Measurements from ENCODE around the gene TYSND1. TPM values are rescaled to one million over a fixed set of nuclear protein-coding genes. Genes with fewer than 3 reads are reported as not detected.

TYSND1 gene
- total and polyA plus RNA-seq, 2 of the 13 experiments (the other 11 are each of a cell fraction or from before 2014, with no cell fraction given): 3.3 to 8.9 TPM

DNA sequence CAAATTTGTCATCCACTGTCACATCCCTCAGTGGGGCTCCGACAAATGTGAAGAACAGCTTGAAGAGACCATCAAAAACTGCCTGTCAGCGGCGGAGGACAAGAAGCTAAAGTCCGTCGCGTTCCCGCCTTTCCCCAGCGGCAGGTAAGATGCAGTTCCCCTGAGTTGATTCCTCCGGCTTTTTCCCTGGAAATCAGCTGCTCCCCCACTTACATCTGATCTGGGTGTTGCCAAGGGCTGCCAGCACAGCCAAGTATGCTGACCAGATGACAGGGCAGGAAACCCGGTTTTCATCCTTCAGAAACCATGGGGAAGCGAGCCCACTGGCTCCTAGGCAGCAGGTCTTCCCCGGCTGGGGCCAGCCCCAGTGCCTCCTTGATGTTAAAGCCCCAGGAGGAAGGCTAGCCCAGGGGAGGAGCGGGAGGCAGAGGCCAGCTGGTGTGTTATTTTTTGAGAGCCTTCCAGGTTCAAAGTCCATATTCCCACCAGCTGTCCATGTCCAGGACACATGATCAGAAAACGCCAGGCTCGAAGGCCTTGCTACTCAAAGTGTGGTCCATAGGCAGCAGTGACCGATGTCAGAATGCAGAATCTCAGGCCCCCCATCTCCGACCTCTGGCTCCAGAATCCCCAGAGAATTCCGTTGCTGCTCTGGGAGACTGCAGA lies 37.3 kb downstream of the TYSND1 start (continued):
- no peak for TF ChIP-seq ZNF646 (CRISPR knock-in tag; IDR thresholded peaks at IDR 0.05)
- TF ChIP-seq THAP11 (CRISPR knock-in tag; IDR thresholded peaks at IDR 0.05): peak; percentile 55
- TF ChIP-seq KDM3A (CRISPR knock-in tag; IDR thresholded peaks at IDR 0.05; ENCODE audit: low read depth): no peak
- TF ChIP-seq ZNF30 (CRISPR knock-in tag; IDR thresholded peaks at IDR 0.05): no peak
- TF ChIP-seq ZNF678 (CRISPR knock-in tag; IDR thresholded peaks at IDR 0.05): no peak
- TF ChIP-seq KAT2B (IDR thresholded peaks at IDR 0.05; ENCODE audit: borderline replicate concordance, low read depth, low read length): no peak
- no peak for TF ChIP-seq MXD4 (CRISPR knock-in tag; IDR thresholded peaks at IDR 0.05)
- no peak for TF ChIP-seq KDM5A (IDR thresholded peaks at IDR 0.05; ENCODE audit: borderline replicate concordance, low read length)
- TF ChIP-seq MYPOP (CRISPR knock-in tag; IDR thresholded peaks at IDR 0.05): no peak
- TF ChIP-seq, protein P1, sequence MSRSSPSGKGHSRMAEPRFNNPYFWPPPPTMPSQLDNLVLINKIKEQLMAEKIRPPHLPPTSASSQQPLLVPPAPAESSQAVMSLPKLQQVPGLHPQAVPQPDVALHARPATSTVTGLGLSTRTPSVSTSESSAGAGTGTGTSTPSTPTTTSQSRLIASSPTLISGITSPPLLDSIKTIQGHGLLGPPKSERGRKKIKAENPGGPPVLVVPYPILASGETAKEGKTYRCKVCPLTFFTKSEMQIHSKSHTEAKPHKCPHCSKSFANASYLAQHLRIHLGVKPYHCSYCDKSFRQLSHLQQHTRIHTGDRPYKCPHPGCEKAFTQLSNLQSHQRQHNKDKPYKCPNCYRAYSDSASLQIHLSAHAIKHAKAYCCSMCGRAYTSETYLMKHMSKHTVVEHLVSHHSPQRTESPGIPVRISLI (CRISPR knock-in tag; IDR thresholded peaks at IDR 0.05; ENCODE audit: borderline replicate concordance): 0 out of 2 replicates have a peak, but pooled peaks have one; percentile 38
- no peak for TF ChIP-seq NR2F2 (IDR thresholded peaks at IDR 0.05; ENCODE audit: borderline replicate concordance, low read depth)
- TF ChIP-seq HDAC2 (CRISPR knock-in tag; IDR thresholded peaks at IDR 0.05): 0 out of 2 replicates have a peak, but pooled peaks have one; percentile 59
- no peak for TF ChIP-seq CAMTA2 (CRISPR knock-in tag; IDR thresholded peaks at IDR 0.05; ENCODE audit: borderline replicate concordance)
- no peak for TF ChIP-seq GTF3A (CRISPR knock-in tag; conservative IDR thresholded peaks at IDR 0.05)
- TF ChIP-seq MEIS1 (CRISPR knock-in tag; IDR thresholded peaks at IDR 0.05; ENCODE audit: borderline replicate concordance): no peak
- peak; percentile 20; the same call in 1 of the 2 replicates for TF ChIP-seq KDM6A (CRISPR knock-in tag; IDR thresholded peaks at IDR 0.05; ENCODE audit: low read depth)
- no peak for TF ChIP-seq CENPX (CRISPR knock-in tag; IDR thresholded peaks at IDR 0.05)
- TF ChIP-seq, protein P2, sequence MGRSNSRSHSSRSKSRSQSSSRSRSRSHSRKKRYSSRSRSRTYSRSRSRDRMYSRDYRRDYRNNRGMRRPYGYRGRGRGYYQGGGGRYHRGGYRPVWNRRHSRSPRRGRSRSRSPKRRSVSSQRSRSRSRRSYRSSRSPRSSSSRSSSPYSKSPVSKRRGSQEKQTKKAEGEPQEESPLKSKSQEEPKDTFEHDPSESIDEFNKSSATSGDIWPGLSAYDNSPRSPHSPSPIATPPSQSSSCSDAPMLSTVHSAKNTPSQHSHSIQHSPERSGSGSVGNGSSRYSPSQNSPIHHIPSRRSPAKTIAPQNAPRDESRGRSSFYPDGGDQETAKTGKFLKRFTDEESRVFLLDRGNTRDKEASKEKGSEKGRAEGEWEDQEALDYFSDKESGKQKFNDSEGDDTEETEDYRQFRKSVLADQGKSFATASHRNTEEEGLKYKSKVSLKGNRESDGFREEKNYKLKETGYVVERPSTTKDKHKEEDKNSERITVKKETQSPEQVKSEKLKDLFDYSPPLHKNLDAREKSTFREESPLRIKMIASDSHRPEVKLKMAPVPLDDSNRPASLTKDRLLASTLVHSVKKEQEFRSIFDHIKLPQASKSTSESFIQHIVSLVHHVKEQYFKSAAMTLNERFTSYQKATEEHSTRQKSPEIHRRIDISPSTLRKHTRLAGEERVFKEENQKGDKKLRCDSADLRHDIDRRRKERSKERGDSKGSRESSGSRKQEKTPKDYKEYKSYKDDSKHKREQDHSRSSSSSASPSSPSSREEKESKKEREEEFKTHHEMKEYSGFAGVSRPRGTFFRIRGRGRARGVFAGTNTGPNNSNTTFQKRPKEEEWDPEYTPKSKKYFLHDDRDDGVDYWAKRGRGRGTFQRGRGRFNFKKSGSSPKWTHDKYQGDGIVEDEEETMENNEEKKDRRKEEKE (IDR thresholded peaks at IDR 0.05): no peak

All from HepG2 (cell line).